H1 (cell line): ENCODE results near the gene C20orf202. TPM values are rescaled to one million over a fixed set of nuclear protein-coding genes. Genes with fewer than 3 reads are reported as not detected.

Experiments
- SUZ12 ChIP-seq: fragments of 200-600 bp; sonication (generic); IDR thresholded peaks from 2 replicates; pipeline ENCODE4 v1.6.1; 2012; ENCODE audit warnings: mild to moderate bottlenecking, inconsistent platforms, low read length, moderate library complexity, mixed read lengths
- polyA plus RNA-seq, 7 experiments: library from polyadenylated mRNA; depleted of rRNA in 3 of 7; stranded (reverse) in 5 of 7; unstranded in 2 of 7; fragments of >200 nt in 5 of 7; fragments of 200-250 nt in 2 of 7; gene quantifications; 1 replicate in 5 of 7; 2 replicates in 1 of 7; 4 replicates in 1 of 7; pipeline versions ENCODE4 v1.2.1 to v1.2.3, GENCODE V29; 2011 to 2013; ENCODE audit warnings: missing spikeins in 2 of 7, mixed read lengths in 2 of 7
- total RNA-seq: library from RNA; stranded (reverse); fragmentation: NEBNext Ultra II Directional; extraction: Animal tissue kit (Norgen Biotek cat#: 25700); gene quantifications from 2 replicates; pipeline ENCODE4 v1.2.1, GENCODE V29; 2021

The C20orf202 gene
- total and polyA plus RNA-seq, 2 of the 8 experiments (the other 6 are each of a cell fraction or from before 2014, with no cell fraction given) = 0.12 TPM; not detected in 1

DNA sequence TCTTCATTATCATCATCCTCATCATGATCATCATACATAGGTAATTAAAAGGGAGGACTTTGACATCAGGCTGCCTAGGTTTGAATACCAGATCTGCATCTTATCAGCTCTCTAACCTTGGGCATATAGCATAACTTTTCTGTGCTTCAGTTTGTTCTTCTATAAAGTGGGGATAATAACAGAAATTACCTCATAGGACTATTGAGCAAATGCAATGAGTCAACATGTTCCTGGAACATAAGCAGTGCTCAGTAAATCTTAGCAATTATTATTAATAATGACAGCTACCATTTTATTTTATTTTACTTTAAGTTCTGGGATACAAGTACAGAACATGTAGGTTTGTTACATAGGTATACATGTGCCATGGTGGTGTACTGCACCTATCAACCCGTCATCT is 7.2 kb downstream of the C20orf202 start (continued):
- TF ChIP-seq SUZ12 = no peak
